H9 (cell line): Measurements from ENCODE around the gene CILP2. TPM values are rescaled to one million over a fixed set of nuclear protein-coding genes. Genes with fewer than 3 reads are reported as not detected.

Experiments used
- DNase-seq: peaks from one replicate; pipeline ENCODE4 v3.0.0-alpha.2; 2017
- H2AFZ ChIP-seq: one replicate; pipeline ENCODE4 v1.6.1; 2013; ENCODE audit warnings: mild to moderate bottlenecking, low read length, control low read depth, moderate library complexity
- H2AK5ac ChIP-seq: 2 replicates; pipeline ENCODE4 v1.6.1; 2013; ENCODE audit warnings: low read length, control low read depth, mixed read lengths; ENCODE audit not compliant: insufficient read length
- H2BK120ac ChIP-seq: one replicate; pipeline ENCODE4 v1.6.1; 2013; ENCODE audit warnings: low read depth, mild to moderate bottlenecking, low read length, control low read depth, inconsistent platforms; ENCODE audit not compliant: poor library complexity, severe bottlenecking
- H2BK12ac ChIP-seq: 2 replicates; pipeline ENCODE4 v1.6.1; 2013; ENCODE audit warnings: low read length, control low read depth, mixed read lengths, low read depth; ENCODE audit not compliant: insufficient read length
- H2BK15ac ChIP-seq: 2 replicates; pipeline ENCODE4 v1.6.1; 2013; ENCODE audit warnings: low read depth, low read length, control low read depth
- H2BK20ac ChIP-seq: one replicate; pipeline ENCODE4 v1.6.1; 2013; ENCODE audit warnings: low read depth, mild to moderate bottlenecking, low read length, control low read depth, inconsistent platforms; ENCODE audit not compliant: poor library complexity, severe bottlenecking
- H2BK5ac ChIP-seq: 2 replicates; pipeline ENCODE4 v1.6.1; 2013; ENCODE audit warnings: low read length, control low read depth, mixed read lengths; ENCODE audit not compliant: insufficient read length
- H3K14ac ChIP-seq: 2 replicates; pipeline ENCODE4 v1.6.1; 2013; ENCODE audit warnings: low read length, control low read depth; ENCODE audit not compliant: insufficient read depth
- H3K18ac ChIP-seq: 2 replicates; pipeline ENCODE4 v1.6.1; 2013; ENCODE audit warnings: low read depth, mild to moderate bottlenecking, mixed read lengths, low read length, control low read depth; ENCODE audit not compliant: insufficient read length
- H3K23ac ChIP-seq: 2 replicates; pipeline ENCODE4 v1.6.1; 2013; ENCODE audit warnings: low read length, control low read depth, mixed read lengths, low read depth; ENCODE audit not compliant: insufficient read length
- H3K23me2 ChIP-seq: 2 replicates; pipeline ENCODE4 v1.6.1; 2013; ENCODE audit warnings: low read depth, mild to moderate bottlenecking, mixed read lengths, low read length, control low read depth; ENCODE audit not compliant: insufficient read length, poor library complexity, severe bottlenecking
- H3K27ac ChIP-seq: 2 replicates; pipeline ENCODE4 v1.5.1; 2013; ENCODE audit warnings: low read length, control low read depth, mixed read lengths, low read depth; ENCODE audit not compliant: insufficient read length
- H3K27me3 ChIP-seq: 2 replicates; pipeline ENCODE4 v1.6.1; 2013; ENCODE audit warnings: low read length, control low read depth, inconsistent platforms; ENCODE audit not compliant: insufficient read depth
- H3K4ac ChIP-seq: 2 replicates; pipeline ENCODE4 v1.6.1; 2013; ENCODE audit warnings: low read depth, mild to moderate bottlenecking, control low read depth, inconsistent platforms, low read length, moderate library complexity
- H3K4me1 ChIP-seq: 2 replicates; pipeline ENCODE4 v1.6.1; 2013; ENCODE audit warnings: low read length, control low read depth, inconsistent platforms; ENCODE audit not compliant: insufficient read depth
- H3K4me2 ChIP-seq: 2 replicates; pipeline ENCODE4 v1.6.1; 2013; ENCODE audit warnings: low read length, control low read depth, mixed read lengths; ENCODE audit not compliant: insufficient read length, insufficient read depth
- H3K56ac ChIP-seq: 2 replicates; pipeline ENCODE4 v1.6.1; 2013; ENCODE audit warnings: low read depth, mild to moderate bottlenecking, mixed read lengths, low read length, control low read depth; ENCODE audit not compliant: insufficient read length
- H3K79me1 ChIP-seq: 2 replicates; pipeline ENCODE4 v1.6.1; 2013; ENCODE audit warnings: low read depth, mild to moderate bottlenecking, moderate library complexity, low read length, control low read depth, inconsistent platforms; ENCODE audit not compliant: insufficient read depth, poor library complexity, severe bottlenecking
- H3K79me2 ChIP-seq: 2 replicates; pipeline ENCODE4 v1.6.1; 2013; ENCODE audit warnings: low read length, control low read depth, inconsistent platforms; ENCODE audit not compliant: insufficient read depth
- H3K9ac ChIP-seq: 2 replicates; pipeline ENCODE4 v1.6.1; 2013; ENCODE audit warnings: low read length, control low read depth, mixed read lengths; ENCODE audit not compliant: insufficient read length; ENCODE audit errors: extremely low read depth
- H3K9me3 ChIP-seq: one replicate; pipeline ENCODE4 v1.6.1; 2013; ENCODE audit warnings: low read depth, low read length, inconsistent platforms; ENCODE audit not compliant: control insufficient read depth
- H3T11ph ChIP-seq: one replicate; pipeline ENCODE4 v1.6.1; 2013; ENCODE audit warnings: mild to moderate bottlenecking, low read length, control low read depth, inconsistent platforms
- H4K20me1 ChIP-seq: one replicate; pipeline ENCODE4 v1.6.1; 2013; ENCODE audit not compliant: control insufficient read depth, insufficient read length, insufficient read depth
- H4K5ac ChIP-seq: 2 replicates; pipeline ENCODE4 v1.6.1; 2013; ENCODE audit warnings: low read depth, mild to moderate bottlenecking, mixed read lengths, low read length, control low read depth; ENCODE audit not compliant: insufficient read length
- H4K8ac ChIP-seq: replicated peaks from 2 replicates; pipeline ENCODE4 v1.6.1; 2013; ENCODE audit warnings: low read length, control low read depth, mixed read lengths, low read depth; ENCODE audit not compliant: insufficient read length
- H4K91ac ChIP-seq: 2 replicates; pipeline ENCODE4 v1.6.1; 2013; ENCODE audit warnings: low read depth, mild to moderate bottlenecking, moderate library complexity, mixed read lengths, low read length, control low read depth; ENCODE audit not compliant: insufficient read length
- H3K27ac Mint-ChIP-seq, 3 experiments: 2 replicates in 2 of 3; 3 replicates in 1 of 3; pipeline ENCODE4 v1.8.0; 2020 to 2021; ENCODE audit warnings: mixed read lengths in 3 of 3, mild to moderate bottlenecking in 1 of 3, moderate library complexity in 1 of 3
- H3K27me3 Mint-ChIP-seq: 2 replicates; pipeline ENCODE4 v1.8.0; 2021; ENCODE audit warnings: low read depth, mild to moderate bottlenecking, moderate library complexity, mixed read lengths
- H3K36me3 Mint-ChIP-seq, 3 experiments: 2 replicates in 2 of 3; 3 replicates in 1 of 3; pipeline ENCODE4 v1.8.0; 2020 to 2021; ENCODE audit warnings: low read depth in 3 of 3, mixed read lengths in 3 of 3; ENCODE audit not compliant: insufficient read depth in 1 of 3
- H3K4me1 Mint-ChIP-seq, 2 experiments: 2 replicates each; pipeline ENCODE4 v1.8.0; 2020; ENCODE audit warnings: mixed read lengths in 2 of 2
- H3K4me3 Mint-ChIP-seq, 2 experiments: 2 replicates in 1 of 2; 3 replicates in 1 of 2; pipeline ENCODE4 v1.8.0; 2020 to 2021; ENCODE audit warnings: mild to moderate bottlenecking in 2 of 2, mixed read lengths in 2 of 2, moderate library complexity in 1 of 2
- H3K9me3 Mint-ChIP-seq, 2 experiments: 2 replicates in 1 of 2; 3 replicates in 1 of 2; pipeline ENCODE4 v1.8.0; 2020; ENCODE audit warnings: mild to moderate bottlenecking in 2 of 2, mixed read lengths in 2 of 2, moderate library complexity in 1 of 2
- WGBS: extraction: QIAGEN DNeasy Blood & Tissue Kit; methylation state at CpG from one replicate; pipeline ENCODE4 v1.1.7; 2013; ENCODE audit warnings: missing lambda C conversion rate, low lambda C conversion rate, mixed read lengths; ENCODE audit not compliant: insufficient read length; ENCODE audit errors: extremely low coverage; 5-methylcytosine and 5-hydroxymethylcytosine counted together
- total RNA-seq: library from RNA; stranded (reverse); gene quantifications from 2 replicates; pipeline ENCODE4 v1.2.1, GENCODE V29; 2021
- TF ChIP-seq, protein P1 (sequence below): fragments of 200-600 bp; sonication (generic); conservative IDR thresholded peaks from 3 replicates; pipeline ENCODE4 v1.8.0; 2021; ENCODE audit warnings: antibody characterized with exemption, mild to moderate bottlenecking

CILP2 gene
- total RNA-seq, 1 experiment from 2014 or later = 6.4 TPM

GRCh38 chr19:19498255-19498991 is 39.6 kb upstream of the CILP2 start:
- no peaks in the 10 kb centered on the region for H4K20me1 ChIP-seq
- H3K9me3 ChIP-seq = no peaks in the 10 kb centered on the region
- no peak overlapping the region for H2BK12ac ChIP-seq
- no peak overlapping the region for H3K4me3 Mint-ChIP-seq
- H3K79me2 ChIP-seq = no peaks in the 10 kb centered on the region
- H4K5ac ChIP-seq = no peak overlapping the region
- H3K27me3 ChIP-seq = no peaks in the 10 kb centered on the region
- no peak overlapping the region for H3K9ac ChIP-seq
- no peak for DNase-seq
- no peak overlapping the region for H4K91ac ChIP-seq
- no peak overlapping the region for H3K56ac ChIP-seq
- no peak overlapping the region for H3K4me2 ChIP-seq
- no peak overlapping the region for H3K27ac ChIP-seq
- no peak overlapping the region for H3K23ac ChIP-seq
- no peaks in the 10 kb centered on the region for H3K23me2 ChIP-seq
- no CpG with 5 or more reads among the region's 33 CpGs for WGBS
- H3K4ac ChIP-seq = no peak overlapping the region
- H2BK5ac ChIP-seq = no peak overlapping the region
- no peaks in the 10 kb centered on the region for H3K79me1 ChIP-seq
- no peak overlapping the region for H4K8ac ChIP-seq
- H2BK15ac ChIP-seq = no peak overlapping the region
- H3K27me3 Mint-ChIP-seq = no peaks in the 10 kb centered on the region; the same call in 1 of the 2 replicates
- H2AK5ac ChIP-seq = no peak overlapping the region
- H3K27ac Mint-ChIP-seq = no peak overlapping the region; a peak in 1 of 7 replicates
- peaks cover 2 to 4% of the 10 kb centered on the region in 2 experiments; a peak in 1 of 4 replicates for H3K4me1 Mint-ChIP-seq
- peaks cover 47 to 91% (median 87%) of the 10 kb centered on the region in 3 experiments for H3K36me3 Mint-ChIP-seq
- H3T11ph ChIP-seq = no peak overlapping the region
- no peaks in the 10 kb centered on the region for H3K9me3 Mint-ChIP-seq
- TF ChIP-seq, protein P1, sequence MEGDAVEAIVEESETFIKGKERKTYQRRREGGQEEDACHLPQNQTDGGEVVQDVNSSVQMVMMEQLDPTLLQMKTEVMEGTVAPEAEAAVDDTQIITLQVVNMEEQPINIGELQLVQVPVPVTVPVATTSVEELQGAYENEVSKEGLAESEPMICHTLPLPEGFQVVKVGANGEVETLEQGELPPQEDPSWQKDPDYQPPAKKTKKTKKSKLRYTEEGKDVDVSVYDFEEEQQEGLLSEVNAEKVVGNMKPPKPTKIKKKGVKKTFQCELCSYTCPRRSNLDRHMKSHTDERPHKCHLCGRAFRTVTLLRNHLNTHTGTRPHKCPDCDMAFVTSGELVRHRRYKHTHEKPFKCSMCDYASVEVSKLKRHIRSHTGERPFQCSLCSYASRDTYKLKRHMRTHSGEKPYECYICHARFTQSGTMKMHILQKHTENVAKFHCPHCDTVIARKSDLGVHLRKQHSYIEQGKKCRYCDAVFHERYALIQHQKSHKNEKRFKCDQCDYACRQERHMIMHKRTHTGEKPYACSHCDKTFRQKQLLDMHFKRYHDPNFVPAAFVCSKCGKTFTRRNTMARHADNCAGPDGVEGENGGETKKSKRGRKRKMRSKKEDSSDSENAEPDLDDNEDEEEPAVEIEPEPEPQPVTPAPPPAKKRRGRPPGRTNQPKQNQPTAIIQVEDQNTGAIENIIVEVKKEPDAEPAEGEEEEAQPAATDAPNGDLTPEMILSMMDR = no peak
- H2BK120ac ChIP-seq = no peak overlapping the region
- no peak overlapping the region for H2AFZ ChIP-seq
- H2BK20ac ChIP-seq = no peak overlapping the region
- no peaks in the 10 kb centered on the region for H3K4me1 ChIP-seq
- H3K14ac ChIP-seq = no peak overlapping the region
- no peak overlapping the region for H3K18ac ChIP-seq
